NCI-H2107 treated with DMSO at 0.1 percent for 48 hours (cell line): ENCODE data around the gene NOL4L.

Experiments
- DNase-seq: peaks from one replicate; lab custom pipeline; 2025; ENCODE audit not compliant: unreplicated experiment; lab: John Stamatoyannopoulos, UW

NOL4L gene

GRCh38 chr20:32460683-32461320 is 124.3 kb downstream of the NOL4L start:
- DNase-seq: no peak

- no peak for DNase-seq
Measured at GRCh38 chr20:32460231-32460630, 124.9 kb downstream of the NOL4L start.

- DNase-seq: no peak
Measured at GRCh38 chr20:32458837-32459220, 126.3 kb downstream of the NOL4L start.

- DNase-seq: no peak
Measured at GRCh38 chr20:32458061-32458836, 126.9 kb downstream of the NOL4L start.

- DNase-seq: no peak
Measured at GRCh38 chr20:32457479-32457986, 127.6 kb downstream of the NOL4L start.

GRCh38 chr20:32456869-32457478 is 128.2 kb downstream of the NOL4L start:
- DNase-seq: no peak

GRCh38 chr20:32455901-32456701 is 129.0 kb downstream of the NOL4L start:
- DNase-seq: no peak

- DNase-seq: no peak
Measured at GRCh38 chr20:32455171-32455900, 129.8 kb downstream of the NOL4L start.

GRCh38 chr20:32454164-32455145 is 130.7 kb downstream of the NOL4L start:
- DNase-seq: no peak

GRCh38 chr20:32453467-32454163 is 131.5 kb downstream of the NOL4L start:
- no peak for DNase-seq

- no peak for DNase-seq
Measured at GRCh38 chr20:32452776-32453466, 132.2 kb downstream of the NOL4L start.

- no peak for DNase-seq
Measured at GRCh38 chr20:32451682-32452461, 133.3 kb downstream of the NOL4L start.

- DNase-seq: no peak
Measured at GRCh38 chr20:32451340-32451681, 133.8 kb downstream of the NOL4L start.

- DNase-seq: no peak
Measured at GRCh38 chr20:32450484-32451061, 134.6 kb downstream of the NOL4L start.

- no peak for DNase-seq
Measured at GRCh38 chr20:32449890-32450401, 135.2 kb downstream of the NOL4L start.

- no peak for DNase-seq
Measured at GRCh38 chr20:32449057-32449889, 135.9 kb downstream of the NOL4L start.
